ENCODE data around the gene YTHDC2.

DNA sequence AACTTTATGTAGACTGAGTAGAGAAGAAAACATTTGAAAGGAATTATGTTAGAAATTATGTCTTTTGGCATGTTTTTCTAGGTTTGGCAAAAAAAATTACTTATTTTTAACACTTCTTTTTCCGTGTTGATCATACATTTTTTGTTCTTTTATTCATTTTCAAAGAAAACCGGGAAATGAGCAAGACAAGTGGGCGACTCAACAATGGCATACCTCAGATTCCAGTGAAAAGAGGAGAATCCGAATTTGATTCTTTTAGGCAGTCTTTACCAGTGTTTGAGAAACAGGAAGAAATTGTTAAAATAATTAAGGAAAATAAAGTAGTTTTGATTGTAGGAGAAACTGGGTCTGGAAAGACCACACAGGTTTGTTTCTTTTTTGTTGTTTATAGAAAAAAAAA is 12.9 kb downstream of the YTHDC2 start:
- TF ChIP-seq, protein P1, sequence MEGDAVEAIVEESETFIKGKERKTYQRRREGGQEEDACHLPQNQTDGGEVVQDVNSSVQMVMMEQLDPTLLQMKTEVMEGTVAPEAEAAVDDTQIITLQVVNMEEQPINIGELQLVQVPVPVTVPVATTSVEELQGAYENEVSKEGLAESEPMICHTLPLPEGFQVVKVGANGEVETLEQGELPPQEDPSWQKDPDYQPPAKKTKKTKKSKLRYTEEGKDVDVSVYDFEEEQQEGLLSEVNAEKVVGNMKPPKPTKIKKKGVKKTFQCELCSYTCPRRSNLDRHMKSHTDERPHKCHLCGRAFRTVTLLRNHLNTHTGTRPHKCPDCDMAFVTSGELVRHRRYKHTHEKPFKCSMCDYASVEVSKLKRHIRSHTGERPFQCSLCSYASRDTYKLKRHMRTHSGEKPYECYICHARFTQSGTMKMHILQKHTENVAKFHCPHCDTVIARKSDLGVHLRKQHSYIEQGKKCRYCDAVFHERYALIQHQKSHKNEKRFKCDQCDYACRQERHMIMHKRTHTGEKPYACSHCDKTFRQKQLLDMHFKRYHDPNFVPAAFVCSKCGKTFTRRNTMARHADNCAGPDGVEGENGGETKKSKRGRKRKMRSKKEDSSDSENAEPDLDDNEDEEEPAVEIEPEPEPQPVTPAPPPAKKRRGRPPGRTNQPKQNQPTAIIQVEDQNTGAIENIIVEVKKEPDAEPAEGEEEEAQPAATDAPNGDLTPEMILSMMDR (IDR thresholded peaks at IDR 0.05) = no peak
- no peak for TF ChIP-seq POLR2A (IDR thresholded peaks at IDR 0.05)
